Trophoblast cell (in vitro differentiated cells and primary cell): Measurements from ENCODE around the gene RBPJ.

Source experiments
- DNase-seq, 2 donors: peaks; one replicate each; pipeline ENCODE4 v3.0.0-alpha.2; 2016
- H2AFZ ChIP-seq: 2 replicates; pipeline ENCODE4 v1.6.1; 2013; ENCODE audit warnings: low read length, moderate library complexity, mild to moderate bottlenecking; ENCODE audit not compliant: insufficient read depth, poor library complexity
- H2AK5ac ChIP-seq: 2 replicates; pipeline ENCODE4 v1.6.1; 2013; ENCODE audit warnings: mild to moderate bottlenecking, low read length
- H2BK120ac ChIP-seq: 2 replicates; pipeline ENCODE4 v1.6.1; 2013; ENCODE audit warnings: low read length, mild to moderate bottlenecking, moderate library complexity; ENCODE audit not compliant: insufficient read depth, poor library complexity
- H2BK12ac ChIP-seq: 2 replicates; pipeline ENCODE4 v1.6.1; 2013; ENCODE audit warnings: mild to moderate bottlenecking, low read length, moderate library complexity
- H2BK5ac ChIP-seq: 2 replicates; pipeline ENCODE4 v1.6.1; 2013; ENCODE audit warnings: low read length, low read depth, moderate library complexity, mild to moderate bottlenecking; ENCODE audit not compliant: poor library complexity
- H3K14ac ChIP-seq: 2 replicates; pipeline ENCODE4 v1.6.1; 2013; ENCODE audit warnings: mild to moderate bottlenecking, low read length
- H3K18ac ChIP-seq: 2 replicates; pipeline ENCODE4 v1.6.1; 2013; ENCODE audit warnings: mild to moderate bottlenecking, low read length
- H3K23ac ChIP-seq: 2 replicates; pipeline ENCODE4 v1.6.1; 2013; ENCODE audit warnings: low read length
- H3K27ac ChIP-seq: 2 replicates; pipeline ENCODE4 v1.5.1; 2013; ENCODE audit warnings: low read depth, mild to moderate bottlenecking, inconsistent platforms, low read length, moderate library complexity
- H3K27me3 ChIP-seq: 2 replicates; pipeline ENCODE4 v1.6.1; 2013; ENCODE audit warnings: inconsistent platforms, mild to moderate bottlenecking, low read length, moderate library complexity; ENCODE audit not compliant: insufficient read depth
- H3K36me3 ChIP-seq, 2 experiments: 1 replicate in 1 of 2; 2 replicates in 1 of 2; pipeline ENCODE4 v1.6.1; 2013; ENCODE audit warnings: low read length in 2 of 2, mild to moderate bottlenecking in 2 of 2, moderate library complexity in 1 of 2; ENCODE audit not compliant: insufficient read depth in 2 of 2, control insufficient read depth in 1 of 2
- H3K4ac ChIP-seq: 2 replicates; pipeline ENCODE4 v1.6.1; 2013; ENCODE audit warnings: low read depth, mild to moderate bottlenecking, low read length, moderate library complexity
- H3K4me1 ChIP-seq, 2 experiments: 1 replicate in 1 of 2; 2 replicates in 1 of 2; pipeline ENCODE4 v1.6.1; 2013; ENCODE audit warnings: low read length in 2 of 2, mild to moderate bottlenecking in 2 of 2, moderate library complexity in 1 of 2; ENCODE audit not compliant: insufficient read depth in 2 of 2, control insufficient read depth in 1 of 2
- H3K4me2 ChIP-seq: 2 replicates; pipeline ENCODE4 v1.6.1; 2013; ENCODE audit warnings: inconsistent platforms, mild to moderate bottlenecking, low read length, moderate library complexity
- H3K4me3 ChIP-seq: 2 replicates; pipeline ENCODE4 v1.5.1; 2013; ENCODE audit warnings: mild to moderate bottlenecking, low read depth, low read length, inconsistent platforms
- H3K79me1 ChIP-seq: one replicate; pipeline ENCODE4 v1.6.1; 2013; ENCODE audit warnings: low read length
- H3K79me2 ChIP-seq: 2 replicates; pipeline ENCODE4 v1.6.1; 2013; ENCODE audit warnings: low read length, mild to moderate bottlenecking; ENCODE audit not compliant: control insufficient read depth, insufficient read depth, poor library complexity
- H3K9ac ChIP-seq: 2 replicates; pipeline ENCODE4 v1.6.1; 2013; ENCODE audit warnings: mild to moderate bottlenecking, low read length
- H3K9me3 ChIP-seq: 2 replicates; pipeline ENCODE4 v1.6.1; 2013; ENCODE audit warnings: low read depth, mild to moderate bottlenecking, control low read depth, inconsistent platforms, low read length; ENCODE audit not compliant: insufficient read depth
- H4K12ac ChIP-seq: 2 replicates; pipeline ENCODE4 v1.6.1; 2013; ENCODE audit warnings: low read depth, mild to moderate bottlenecking, low read length, moderate library complexity
- H4K8ac ChIP-seq: 2 replicates; pipeline ENCODE4 v1.6.1; 2013; ENCODE audit warnings: low read depth, mild to moderate bottlenecking, low read length, moderate library complexity
- H4K91ac ChIP-seq: one replicate; pipeline ENCODE4 v1.6.1; 2013; ENCODE audit warnings: low read depth, mild to moderate bottlenecking, low read length, moderate library complexity
- WGBS: extraction: QIAGEN DNeasy Blood & Tissue Kit; methylation state at CpG from one replicate; pipeline ENCODE4 v1.1.7; 2013; ENCODE audit warnings: missing lambda C conversion rate; ENCODE audit not compliant: insufficient read length, insufficient coverage; ENCODE audit errors: extremely low coverage; 5-methylcytosine and 5-hydroxymethylcytosine counted together

The RBPJ gene

GRCh38 chr4:26380740-26381139 is 59.9 kb downstream of the RBPJ start:
- H3K9ac ChIP-seq: no peak overlapping the region
- DNase-seq: no peak
- no peak overlapping the region for H3K4me2 ChIP-seq
- no peak overlapping the region for H3K4ac ChIP-seq
- H3K27ac ChIP-seq: no peak overlapping the region
- no peak overlapping the region for H3K18ac ChIP-seq
- no peaks in the 10 kb centered on the region for H3K27me3 ChIP-seq
- H3K14ac ChIP-seq: no peak overlapping the region
- H4K91ac ChIP-seq: no peak overlapping the region
- H2AK5ac ChIP-seq: no peak overlapping the region
- H3K79me2 ChIP-seq: no peaks in the 10 kb centered on the region
- no peak overlapping the region for H3K4me3 ChIP-seq
- no peak overlapping the region for H2BK12ac ChIP-seq
- no peaks in the 10 kb centered on the region for H3K36me3 ChIP-seq
- no peak overlapping the region for H2AFZ ChIP-seq
- H4K12ac ChIP-seq: no peak overlapping the region
- no peak overlapping the region for H3K23ac ChIP-seq
- no CpG with 5 or more reads among the region's 2 CpGs for WGBS
- H3K9me3 ChIP-seq: no peaks in the 10 kb centered on the region
- no peak overlapping the region for H2BK5ac ChIP-seq
- no peak overlapping the region for H2BK120ac ChIP-seq
- no peak overlapping the region for H4K8ac ChIP-seq
- no peaks in the 10 kb centered on the region for H3K79me1 ChIP-seq
- no peaks in the 10 kb centered on the region for H3K4me1 ChIP-seq

GRCh38 chr4:26384380-26385057 is 63.7 kb downstream of the RBPJ start:
- WGBS: no CpG with 5 or more reads among the region's 7 CpGs
- Histone ChIP-seq H3K27me3 (no peaks in the 10 kb centered on the region), H3K4ac (no peak overlapping the region), H4K12ac (no peak overlapping the region), H4K8ac (no peak overlapping the region), H3K4me3 (no peak overlapping the region), H3K36me3 (peaks cover 0 to 2% of the 10 kb centered on the region in 2 experiments), H4K91ac (no peak overlapping the region), H3K27ac (no peak overlapping the region), H3K4me2 (no peak overlapping the region), H2AFZ (no peak overlapping the region), H3K4me1 (no peaks in the 10 kb centered on the region), H2BK5ac (no peak overlapping the region), H3K79me2 (no peaks in the 10 kb centered on the region), H3K18ac (no peak overlapping the region), H2AK5ac (no peak overlapping the region), H2BK120ac (no peak overlapping the region), H3K14ac (no peak overlapping the region), H3K9me3 (no peaks in the 10 kb centered on the region), H3K23ac (no peak overlapping the region), H3K9ac (no peak overlapping the region), H2BK12ac (no peak overlapping the region), H3K79me1 (no peaks in the 10 kb centered on the region)
- DNase-seq: no peak

GRCh38 chr4:26385690-26386089 is 64.9 kb downstream of the RBPJ start:
- H3K79me1 ChIP-seq: no peaks in the 10 kb centered on the region
- no peak overlapping the region for H4K91ac ChIP-seq
- no peak overlapping the region for H3K4me3 ChIP-seq
- H2AK5ac ChIP-seq: no peak overlapping the region
- no peak overlapping the region for H4K8ac ChIP-seq
- no peaks in the 10 kb centered on the region for H3K27me3 ChIP-seq
- H3K79me2 ChIP-seq: no peaks in the 10 kb centered on the region
- H3K18ac ChIP-seq: no peak overlapping the region
- H2BK120ac ChIP-seq: no peak overlapping the region
- H3K4me1 ChIP-seq: no peaks in the 10 kb centered on the region
- H2BK5ac ChIP-seq: no peak overlapping the region
- no peak overlapping the region for H2BK12ac ChIP-seq
- H2AFZ ChIP-seq: no peak overlapping the region
- H3K23ac ChIP-seq: no peak overlapping the region
- WGBS: no CpG with 5 or more reads among the region's 3 CpGs
- H3K27ac ChIP-seq: no peak overlapping the region
- H3K9ac ChIP-seq: no peak overlapping the region
- DNase-seq: no peak
- H3K36me3 ChIP-seq: peaks cover 0 to 2% of the 10 kb centered on the region in 2 experiments
- no peak overlapping the region for H4K12ac ChIP-seq
- H3K9me3 ChIP-seq: no peaks in the 10 kb centered on the region
- no peak overlapping the region for H3K4ac ChIP-seq
- H3K4me2 ChIP-seq: no peak overlapping the region
- no peak overlapping the region for H3K14ac ChIP-seq

- H2AK5ac ChIP-seq: no peak overlapping the region
- H4K8ac ChIP-seq: no peak overlapping the region
- H2BK12ac ChIP-seq: no peak overlapping the region
- H3K4me3 ChIP-seq: no peak overlapping the region
- H3K18ac ChIP-seq: no peak overlapping the region
- no peak for DNase-seq
- no peaks in the 10 kb centered on the region for H3K27me3 ChIP-seq
- no CpG with 5 or more reads among the region's 2 CpGs for WGBS
- no peak overlapping the region for H3K23ac ChIP-seq
- H2BK5ac ChIP-seq: no peak overlapping the region
- H3K79me2 ChIP-seq: no peaks in the 10 kb centered on the region
- H3K4ac ChIP-seq: no peak overlapping the region
- H3K27ac ChIP-seq: no peak overlapping the region
- H3K36me3 ChIP-seq: peaks cover 0 to 2% of the 10 kb centered on the region in 2 experiments
- no peak overlapping the region for H2AFZ ChIP-seq
- no peaks in the 10 kb centered on the region for H3K4me1 ChIP-seq
- H3K9ac ChIP-seq: no peak overlapping the region
- H3K14ac ChIP-seq: no peak overlapping the region
- no peak overlapping the region for H4K12ac ChIP-seq
- H3K9me3 ChIP-seq: no peaks in the 10 kb centered on the region
- H2BK120ac ChIP-seq: no peak overlapping the region
- H3K4me2 ChIP-seq: no peak overlapping the region
- H3K79me1 ChIP-seq: no peaks in the 10 kb centered on the region
- H4K91ac ChIP-seq: no peak overlapping the region
Measured at GRCh38 chr4:26386386-26386785, 65.6 kb downstream of the RBPJ start.
